AG04449 (cell line): ENCODE measurements around the gene TEKT2.

ENCODE experiments used
- CTCF ChIA-PET: fragments of 350-600 bp; formaldehyde crosslinking; extraction: SDS; loops from one replicate; lab custom pipeline; 2021; ENCODE audit warnings: antibody characterized with exemption; lab: Yijun Ruan, JAX
- POLR2A ChIA-PET: fragments of 400-600, 350-600 bp; formaldehyde crosslinking; extraction: SDS; loops from one replicate; lab custom pipeline; 2020; ENCODE audit warnings: antibody characterized with exemption, inconsistent platforms; lab: Yijun Ruan, JAX
- DNase-seq: peaks from one replicate; pipeline ENCODE4 v3.0.0-alpha.2; 2010; ENCODE audit warnings: low read depth, low spot score
- H3K4me3 ChIP-seq: 2 replicates; pipeline ENCODE4 v1.5.1; 2011; ENCODE audit warnings: low read depth, mild to moderate bottlenecking, control low read depth, low read length
- CTCF ChIP-seq: IDR thresholded peaks from one replicate; pipeline ENCODE4 v1.5.1; 2011; ENCODE audit warnings: mild to moderate bottlenecking, moderate library complexity, low read length, control low read depth, inconsistent platforms; ENCODE audit not compliant: insufficient read depth; ENCODE audit errors: missing control alignments

Gene TEKT2

GRCh38 chr1:36080236-36080635 is 3.7 kb upstream of the TEKT2 start:
- no peak for DNase-seq
- POLR2A ChIA-PET = no interaction called here
- CTCF ChIA-PET = no interaction called here
- no peak overlapping the region for H3K4me3 ChIP-seq
- no peak for TF ChIP-seq CTCF

- no peak overlapping the region for H3K4me3 ChIP-seq
- no peak for TF ChIP-seq CTCF
- ChIA-PET CTCF (no interaction called here), POLR2A (no interaction called here)
- DNase-seq = no peak
Observed at GRCh38 chr1:36080801-36081200, 3.1 kb upstream of the TEKT2 start.

- DNase-seq = no peak
- no peak overlapping the region for H3K4me3 ChIP-seq
- ChIA-PET POLR2A (no interaction called here), CTCF (no interaction called here)
- no peak for TF ChIP-seq CTCF
Observed at GRCh38 chr1:36081926-36082485, 1.9 kb upstream of the TEKT2 start.

GRCh38 chr1:36083219-36083618 is 675 bp upstream of the TEKT2 start:
- ChIA-PET CTCF (no interaction called here), POLR2A (no interaction called here)
- no peak overlapping the region for H3K4me3 ChIP-seq
- no peak for TF ChIP-seq CTCF
- no peak for DNase-seq

- CTCF ChIA-PET = interaction anchor here (1.5 to 1.8 kb wide), 2 partner anchors 16 to 203 kb away, joined by 3 to 4 read pairs; no protein-coding TSS in a partner anchor
- POLR2A ChIA-PET = no interaction called here
- H3K4me3 ChIP-seq = peak overlapping the region; percentile 53
Observed at GRCh38 chr1:36084497-36085115, 712 bp downstream of the TEKT2 start.

More at GRCh38 chr1:36084497-36085115, 712 bp downstream of the TEKT2 start:
- no peak for DNase-seq
- TF ChIP-seq CTCF = no peak
